PFSK-1 (cell line): ENCODE data around the gene TIGD1.

Source experiments
- POLR2AphosphoS5 ChIP-seq: IDR thresholded peaks from 2 replicates; pipeline ENCODE4 v1.6.1; 2012; ENCODE audit warnings: low read depth, mild to moderate bottlenecking, control low read depth, low read length, moderate library complexity
- TAF1 ChIP-seq: IDR thresholded peaks from 2 replicates; pipeline ENCODE4 v1.6.1; 2012; ENCODE audit warnings: low read length, control low read depth, borderline replicate concordance; ENCODE audit not compliant: insufficient read depth

GRCh38 chr2:232580648-232580981 lies 30.3 kb upstream of the TIGD1 start:
- TF ChIP-seq TAF1 (no peak), POLR2AphosphoS5 (no peak)
